CD8-positive, alpha-beta memory T cell (primary cell): ENCODE measurements around the gene PPT2. TPM values are rescaled to one million over a fixed set of nuclear protein-coding genes. Genes with fewer than 3 reads are reported as not detected.

Source experiments
- CTCF ChIA-PET: fragments of 350-600 bp; sonication (Branson Sonifier 250); formaldehyde crosslinking; loops from one replicate; lab custom pipeline; 2021; ENCODE audit warnings: antibody characterized with exemption; lab: Charles Lee
- POLR2A ChIA-PET: fragments of 350-600 bp; sonication (Branson Sonifier 250); formaldehyde crosslinking; loops from one replicate; lab custom pipeline; 2021; ENCODE audit warnings: antibody characterized with exemption; lab: Charles Lee
- DNase-seq, 5 donors: peaks; one replicate each; pipeline versions ENCODE4 v3.0.0 to v3.0.0-alpha.2; 2020 to 2022; ENCODE audit warnings: mixed read lengths in 1 of 5
- H3K27ac ChIP-seq: one replicate; pipeline ENCODE4 v1.7.0; 2013; ENCODE audit warnings: low read depth, mild to moderate bottlenecking, low read length, moderate library complexity
- H3K27me3 ChIP-seq: 2 replicates; pipeline ENCODE4 v1.7.0; 2013; ENCODE audit warnings: low read length, mild to moderate bottlenecking; ENCODE audit not compliant: insufficient read depth, poor library complexity, severe bottlenecking
- H3K36me3 ChIP-seq: 2 replicates; pipeline ENCODE4 v1.7.0; 2013; ENCODE audit warnings: mild to moderate bottlenecking, low read length, moderate library complexity; ENCODE audit not compliant: insufficient read depth
- H3K4me1 ChIP-seq: 2 replicates; pipeline ENCODE4 v1.7.0; 2013; ENCODE audit warnings: mild to moderate bottlenecking, low read length, moderate library complexity; ENCODE audit not compliant: insufficient read depth
- H3K4me3 ChIP-seq: 2 replicates; pipeline ENCODE4 v1.7.0; 2013; ENCODE audit warnings: mild to moderate bottlenecking, low read length
- H3K9me3 ChIP-seq: 2 replicates; pipeline ENCODE4 v1.7.0; 2013; ENCODE audit warnings: mild to moderate bottlenecking, low read length
- H3K27ac Mint-ChIP-seq, 8 donors: one replicate each; pipeline ENCODE4 v1.8.0; 2020 to 2021; ENCODE audit warnings: mixed read lengths in 8 of 8, mild to moderate bottlenecking in 6 of 8, inconsistent platforms in 3 of 8, moderate library complexity in 3 of 8
- H3K27me3 Mint-ChIP-seq, 2 donors: one replicate each; pipeline ENCODE4 v1.8.0; 2020 to 2021; ENCODE audit warnings: mixed read lengths in 2 of 2, mild to moderate bottlenecking in 1 of 2, moderate library complexity in 1 of 2
- H3K36me3 Mint-ChIP-seq, 3 donors: one replicate each; pipeline ENCODE4 v1.8.0; 2020 to 2021; ENCODE audit warnings: mixed read lengths in 3 of 3, inconsistent platforms in 1 of 3, mild to moderate bottlenecking in 1 of 3
- H3K4me1 Mint-ChIP-seq, 3 donors: one replicate each; pipeline ENCODE4 v1.8.0; 2020 to 2021; ENCODE audit warnings: mixed read lengths in 3 of 3, inconsistent platforms in 1 of 3, mild to moderate bottlenecking in 1 of 3
- H3K4me3 Mint-ChIP-seq, 7 donors: one replicate each; pipeline ENCODE4 v1.8.0; 2020 to 2021; ENCODE audit warnings: mixed read lengths in 7 of 7, mild to moderate bottlenecking in 6 of 7, moderate library complexity in 4 of 7, inconsistent platforms in 2 of 7
- H3K9me3 Mint-ChIP-seq, 5 donors: one replicate each; pipeline ENCODE4 v1.8.0; 2020 to 2022; ENCODE audit warnings: mixed read lengths in 5 of 5, mild to moderate bottlenecking in 3 of 5, moderate library complexity in 2 of 5, inconsistent platforms in 1 of 5
- polyA plus RNA-seq: library from polyadenylated mRNA; unstranded; fragments of 300-500 nt; fragmentation: Illumina TruSeq; gene quantifications from one replicate; pipeline ENCODE4 v1.2.3, GENCODE V29; 2021
- total RNA-seq, 2 experiments: library from RNA; stranded (reverse); gene quantifications; one replicate each; pipeline ENCODE4 v1.2.3, GENCODE V29; 2021

The PPT2 gene
- total and polyA plus RNA-seq, 3 experiments from 2014 or later = 10.0 to 19.0 (median 18.8) TPM

GRCh38 chr6:32195652-32195901 is 41.6 kb downstream of the PPT2 start:
- peak overlapping the region; percentile 92 to 100 (median 96) for H3K4me3 Mint-ChIP-seq
- peaks cover 2 to 6% of the 10 kb centered on the region in 2 donors for H3K27me3 Mint-ChIP-seq
- POLR2A ChIA-PET = interaction anchor here (0.7 to 1.9 kb wide), 12 partner anchors 10 to 1732 kb away, joined by 3 to 34 read pairs (median 4); partner anchors contain the start of genes AGPAT1, ATF6B, FKBPL and NELFE
- H3K36me3 Mint-ChIP-seq = peaks cover 0 to 29% (median 8%) of the 10 kb centered on the region in 3 donors
- peak overlapping the region; percentile 78 for H3K4me3 ChIP-seq
- peaks cover 31 to 46% (median 33%) of the 10 kb centered on the region in 3 donors for H3K4me1 Mint-ChIP-seq
- peaks cover 34% of the 10 kb centered on the region for H3K4me1 ChIP-seq
- H3K36me3 ChIP-seq = peaks cover 5% of the 10 kb centered on the region
- H3K27me3 ChIP-seq = no peaks in the 10 kb centered on the region
- H3K27ac Mint-ChIP-seq = peak overlapping the region; percentile 98 to 100 (median 100)
- CTCF ChIA-PET = interaction anchor here (0.9 to 2.2 kb wide), 14 partner anchors 13 to 643 kb away, joined by 3 to 19 read pairs (median 5); partner anchors contain the start of genes AGPAT1, ATF6B, FKBPL and TAP2
- H3K27ac ChIP-seq = peak overlapping the region; percentile 99
- no peaks in the 10 kb centered on the region for H3K9me3 ChIP-seq
- H3K9me3 Mint-ChIP-seq = no peaks in the 10 kb centered on the region
- DNase-seq = peak; percentile 99 to 100 (median 100)

GRCh38 chr6:32195902-32196681 is 42.2 kb downstream of the PPT2 start:
- no peaks in the 10 kb centered on the region for H3K9me3 ChIP-seq
- H3K4me3 Mint-ChIP-seq = peak overlapping the region; percentile 92 to 100 (median 96)
- peak overlapping the region; percentile 98 to 100 (median 100) for H3K27ac Mint-ChIP-seq
- peak overlapping the region; percentile 78 for H3K4me3 ChIP-seq
- CTCF ChIA-PET = interaction anchor here (0.9 to 2.2 kb wide), 13 partner anchors 13 to 642 kb away, joined by 3 to 19 read pairs (median 5); partner anchors contain the start of genes AGPAT1, ATF6B, FKBPL and TAP2
- H3K27ac ChIP-seq = peak overlapping the region; percentile 99
- no peaks in the 10 kb centered on the region for H3K27me3 ChIP-seq
- H3K36me3 Mint-ChIP-seq = peaks cover 0 to 26% (median 5%) of the 10 kb centered on the region in 3 donors
- DNase-seq = peak in 4 of 5 donors; percentile 50 to 85 (median 70)
- H3K4me1 Mint-ChIP-seq = peaks cover 30 to 43% (median 33%) of the 10 kb centered on the region in 3 donors
- peaks cover 4% of the 10 kb centered on the region for H3K36me3 ChIP-seq
- H3K4me1 ChIP-seq = peaks cover 34% of the 10 kb centered on the region
- peaks cover 2 to 7% of the 10 kb centered on the region in 2 donors for H3K27me3 Mint-ChIP-seq
- POLR2A ChIA-PET = interaction anchor here (0.6 to 1.9 kb wide), 12 partner anchors 11 to 1732 kb away, joined by 3 to 34 read pairs (median 4); partner anchors contain the start of genes AGPAT1, ATF6B, FKBPL and NELFE
- no peaks in the 10 kb centered on the region for H3K9me3 Mint-ChIP-seq

GRCh38 chr6:32196682-32197616 is 43.0 kb downstream of the PPT2 start:
- DNase-seq = peak in 1 of 5 donors; percentile 27
- CTCF ChIA-PET = interaction anchor here (1.3 kb wide), 1 partner anchor 36 kb away, joined by 5 read pairs; no protein-coding TSS in a partner anchor
- Mint-ChIP-seq H3K36me3 (peaks cover 0 to 18% (median 0%) of the 10 kb centered on the region in 3 donors), H3K9me3 (no peaks in the 10 kb centered on the region), H3K27me3 (peaks cover 2 to 7% of the 10 kb centered on the region in 2 donors), H3K4me1 (peaks cover 29 to 37% (median 33%) of the 10 kb centered on the region in 3 donors), H3K4me3 (peak overlapping the region; percentile 92 to 100 (median 96)), H3K27ac (peak overlapping the region; percentile 98 to 100 (median 100))
- Histone ChIP-seq H3K36me3 (no peaks in the 10 kb centered on the region), H3K4me3 (peak overlapping the region; percentile 78), H3K9me3 (no peaks in the 10 kb centered on the region), H3K27ac (peak overlapping the region; percentile 99), H3K27me3 (no peaks in the 10 kb centered on the region), H3K4me1 (peaks cover 34% of the 10 kb centered on the region)
- POLR2A ChIA-PET = no interaction called here

GRCh38 chr6:32198345-32198696 is 44.4 kb downstream of the PPT2 start:
- Mint-ChIP-seq H3K4me1 (peaks cover 27 to 32% (median 28%) of the 10 kb centered on the region in 3 donors), H3K9me3 (no peaks in the 10 kb centered on the region), H3K27me3 (peaks cover 2 to 8% of the 10 kb centered on the region in 2 donors), H3K27ac (peak overlapping the region in 5 of 8 donors; percentile 42 to 99 (median 68)), H3K4me3 (peak overlapping the region in 4 of 7 donors; percentile 4 to 92 (median 55)), H3K36me3 (peaks cover 0 to 8% (median 0%) of the 10 kb centered on the region in 3 donors)
- Histone ChIP-seq H3K4me1 (peaks cover 27% of the 10 kb centered on the region), H3K36me3 (no peaks in the 10 kb centered on the region), H3K4me3 (no peak overlapping the region), H3K27me3 (no peaks in the 10 kb centered on the region), H3K9me3 (no peaks in the 10 kb centered on the region), H3K27ac (no peak overlapping the region)
- ChIA-PET CTCF (no interaction called here), POLR2A (interaction anchor here (0.5 kb wide), 1 partner anchor 56 kb away, joined by 4 read pairs; no protein-coding TSS in a partner anchor)
- DNase-seq = no peak

GRCh38 chr6:32198866-32199265 is 44.9 kb downstream of the PPT2 start:
- POLR2A ChIA-PET = no interaction called here

GRCh38 chr6:32200711-32201475 is 47.0 kb downstream of the PPT2 start:
- Histone ChIP-seq H3K4me1 (peaks cover 7% of the 10 kb centered on the region), H3K9me3 (no peaks in the 10 kb centered on the region), H3K27me3 (no peaks in the 10 kb centered on the region), H3K4me3 (no peak overlapping the region), H3K36me3 (no peaks in the 10 kb centered on the region), H3K27ac (no peak overlapping the region)
- Mint-ChIP-seq H3K27ac (no peak overlapping the region), H3K9me3 (no peaks in the 10 kb centered on the region), H3K27me3 (peaks cover 3 to 11% of the 10 kb centered on the region in 2 donors), H3K36me3 (peaks cover 0 to 6% (median 0%) of the 10 kb centered on the region in 3 donors), H3K4me1 (peaks cover 5 to 10% (median 6%) of the 10 kb centered on the region in 3 donors), H3K4me3 (no peak overlapping the region)
- ChIA-PET CTCF (interaction anchor here (1.0 kb wide), 1 partner anchor 8 kb away, joined by 3 read pairs; the partner anchor contains the start of gene GPSM3), POLR2A (no interaction called here)
- DNase-seq = no peak

More at GRCh38 chr6:32198866-32199265, 44.9 kb downstream of the PPT2 start:
- Histone ChIP-seq H3K4me3 (no peak overlapping the region), H3K36me3 (no peaks in the 10 kb centered on the region), H3K9me3 (no peaks in the 10 kb centered on the region), H3K27ac (no peak overlapping the region), H3K4me1 (peaks cover 22% of the 10 kb centered on the region), H3K27me3 (no peaks in the 10 kb centered on the region)
- peaks cover 0 to 8% (median 0%) of the 10 kb centered on the region in 3 donors for H3K36me3 Mint-ChIP-seq
- no peak for DNase-seq
- CTCF ChIA-PET = no interaction called here
- no peaks in the 10 kb centered on the region for H3K9me3 Mint-ChIP-seq
- H3K4me1 Mint-ChIP-seq = peaks cover 21 to 26% (median 22%) of the 10 kb centered on the region in 3 donors
- peak overlapping the region in 2 of 7 donors; percentile 24 to 72 for H3K4me3 Mint-ChIP-seq
- H3K27me3 Mint-ChIP-seq = peaks cover 0 to 11% of the 10 kb centered on the region in 2 donors
- peak overlapping the region in 3 of 8 donors; percentile 23 to 58 (median 55) for H3K27ac Mint-ChIP-seq

GRCh38 chr6:32202186-32202585 is 48.2 kb downstream of the PPT2 start:
- POLR2A ChIA-PET = no interaction called here
- H3K27me3 ChIP-seq = no peaks in the 10 kb centered on the region
- no peak for DNase-seq
- Mint-ChIP-seq H3K9me3 (no peaks in the 10 kb centered on the region), H3K36me3 (no peaks in the 10 kb centered on the region), H3K27ac (no peak overlapping the region), H3K27me3 (peaks cover 3 to 11% of the 10 kb centered on the region in 2 donors), H3K4me1 (no peaks in the 10 kb centered on the region), H3K4me3 (no peak overlapping the region)
- CTCF ChIA-PET = no interaction called here
- H3K4me3 ChIP-seq = no peak overlapping the region
- no peaks in the 10 kb centered on the region for H3K36me3 ChIP-seq
- H3K27ac ChIP-seq = no peak overlapping the region
- H3K4me1 ChIP-seq = no peaks in the 10 kb centered on the region
- no peaks in the 10 kb centered on the region for H3K9me3 ChIP-seq
